GM21723 (cell line): Measurements from ENCODE around the gene BNIP5.

Source experiments
- ATAC-seq: cut with Tn5 transposase; IDR thresholded peaks from one replicate; pipeline ENCODE4 v1.9.1; 2021; ENCODE audit warnings: mild to moderate bottlenecking, moderate library complexity; ENCODE audit not compliant: unreplicated experiment

BNIP5 gene

DNA sequence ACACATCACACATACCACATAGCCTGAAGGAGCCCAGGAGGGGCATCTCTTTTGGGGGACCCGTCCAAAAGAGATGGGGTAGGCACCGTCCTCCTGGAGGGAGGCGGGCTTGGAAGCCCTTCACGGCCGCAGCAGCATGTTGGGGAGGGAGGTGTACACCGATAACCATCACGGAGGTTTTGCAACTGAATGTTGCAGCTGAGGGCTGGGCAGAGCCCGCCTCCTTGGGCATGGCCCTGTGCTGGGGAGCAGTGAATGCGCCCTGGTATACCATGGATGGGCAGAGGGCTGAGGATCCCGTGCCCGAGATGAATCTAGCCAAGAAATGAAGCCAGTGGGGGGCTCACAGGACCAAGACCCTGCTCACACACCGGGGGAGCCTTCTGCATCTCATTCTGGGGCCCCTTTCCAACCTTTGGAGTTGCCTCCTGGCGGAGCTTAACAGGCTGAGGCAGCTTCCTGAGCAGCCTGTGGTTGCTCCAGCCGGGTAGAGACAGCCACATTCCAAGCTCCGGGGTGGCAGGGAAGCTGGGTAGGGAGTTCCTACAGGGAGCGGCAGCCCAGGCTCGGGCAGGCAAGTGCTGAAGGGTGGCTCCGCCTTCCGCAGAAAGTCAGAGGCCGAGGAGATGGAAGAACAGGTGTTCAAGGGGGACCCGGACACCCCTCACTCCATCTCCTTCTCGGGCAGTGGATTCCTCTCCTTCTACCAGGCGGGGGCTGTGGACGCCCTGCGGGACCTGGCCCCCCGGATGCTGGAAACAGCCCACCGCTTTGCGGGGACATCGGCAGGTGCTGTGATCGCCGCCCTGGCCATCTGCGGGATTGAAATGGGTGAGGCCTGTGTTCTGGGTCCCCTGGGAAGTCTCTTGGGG, 66.6 kb downstream of the BNIP5 start, which contains the start of gene PNPLA1:
PNPLA1 (plus strand) TSS at position 227 of the 872 bp plus-strand sequence; CDS start at position 627, 400 bp downstream.
- no peak for ATAC-seq

DNA sequence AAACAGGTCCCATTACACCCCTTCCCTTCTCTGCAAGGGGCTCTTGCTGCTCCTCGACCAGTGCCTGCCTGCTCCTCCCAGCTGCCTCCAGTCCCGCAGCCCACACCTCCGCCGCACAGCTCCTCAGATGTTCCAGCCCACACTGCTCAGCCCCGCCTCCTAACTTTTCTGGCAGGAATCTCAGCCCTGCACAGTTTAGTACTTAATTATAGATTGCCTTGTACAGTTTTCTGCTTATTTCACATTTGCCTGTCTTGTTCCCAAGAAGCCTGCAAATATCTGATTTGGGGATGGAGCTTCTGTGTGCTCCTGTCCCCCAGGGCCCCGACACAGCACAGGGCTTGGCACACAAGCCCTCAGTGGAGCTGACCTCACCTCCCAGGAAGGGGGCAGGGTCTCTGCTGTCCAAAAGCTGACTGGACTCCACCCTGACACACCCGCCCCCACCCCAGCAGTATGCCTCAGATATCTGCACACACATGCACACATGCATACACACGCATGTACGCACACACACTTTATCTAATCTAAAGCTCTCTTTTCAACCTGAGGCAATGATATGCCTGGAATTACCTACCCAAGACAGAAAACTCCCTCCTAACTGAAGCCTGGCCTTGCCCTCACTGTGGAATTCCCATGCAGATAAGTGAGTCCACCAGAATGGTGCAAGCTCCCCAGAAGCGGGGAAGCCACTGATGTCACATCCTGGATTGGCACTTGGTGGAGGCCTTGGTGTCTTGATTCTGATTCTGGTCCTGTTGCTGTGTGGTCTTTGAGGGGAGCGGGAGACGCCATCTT, 68.0 kb downstream of the BNIP5 start:
- no peak for ATAC-seq

DNA sequence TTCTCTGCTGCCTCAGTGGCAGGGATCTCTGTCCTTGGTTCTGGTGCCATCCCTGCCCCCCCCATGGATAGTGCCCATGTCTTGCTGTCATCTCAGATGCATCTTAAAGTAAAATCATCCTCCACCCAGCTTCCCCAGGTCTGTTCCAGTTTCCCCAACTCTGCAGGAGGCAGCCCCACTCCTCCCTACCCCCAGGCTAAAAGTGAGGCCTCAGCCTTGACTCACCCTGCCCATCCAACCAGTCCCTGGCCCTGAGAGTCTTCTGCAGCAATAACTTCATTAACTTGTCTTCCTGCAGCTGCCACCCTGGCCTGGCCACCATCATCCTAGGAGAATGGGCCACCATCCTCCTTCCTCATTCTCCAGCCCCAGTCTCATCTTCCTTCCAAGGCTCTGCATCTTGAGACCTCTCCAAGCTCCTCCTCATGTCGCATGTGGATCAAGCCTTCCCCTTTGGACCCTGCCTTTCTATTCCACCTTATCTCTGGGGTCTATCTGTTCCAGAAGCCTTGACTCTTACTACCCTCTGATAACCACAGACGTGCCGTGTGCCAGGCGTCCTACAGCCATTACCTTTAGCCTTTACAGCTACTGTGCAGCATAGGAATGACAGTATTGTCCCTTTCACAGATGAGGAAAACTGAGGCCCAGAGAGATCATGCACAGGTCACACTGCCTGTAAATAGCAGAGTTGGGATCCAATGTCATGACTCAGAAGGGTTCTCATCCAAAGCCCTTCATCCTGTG, 68.8 kb downstream of the BNIP5 start:
- no peak for ATAC-seq

DNA sequence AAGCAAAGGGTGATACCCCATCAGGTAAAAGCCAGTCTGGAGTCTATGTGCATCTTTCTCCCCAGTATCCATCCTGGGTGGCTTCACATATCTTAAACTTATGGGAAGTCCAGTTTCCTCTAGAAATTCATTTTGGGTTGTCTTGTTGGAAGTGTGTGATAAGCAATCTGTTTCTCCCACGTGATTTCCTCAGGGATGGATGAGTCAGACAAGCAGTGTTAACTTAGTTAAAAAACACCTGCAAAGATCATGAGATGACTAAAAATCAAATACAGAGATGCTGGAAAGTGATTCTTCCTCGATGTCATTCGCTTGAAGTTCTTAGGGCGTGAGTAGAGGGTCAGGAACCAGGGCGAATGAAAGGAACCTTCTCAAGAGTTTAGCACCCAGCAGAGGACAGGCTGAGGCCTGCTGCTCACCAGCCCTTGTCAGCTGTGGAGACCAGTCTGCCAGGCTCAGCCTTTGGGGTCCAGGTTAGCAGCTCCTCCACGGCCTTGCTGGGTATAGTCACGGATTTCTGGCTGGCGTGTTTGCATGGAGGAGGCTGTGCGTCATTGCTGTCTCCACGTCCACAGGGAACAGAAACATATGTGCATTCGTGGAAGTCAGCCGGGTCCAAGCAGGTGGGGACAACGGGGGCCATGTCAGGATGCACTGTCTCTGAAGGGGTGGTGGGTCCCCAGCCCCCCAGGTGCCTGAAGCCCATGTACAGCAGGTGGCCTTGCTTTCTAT, 69.6 kb downstream of the BNIP5 start:
- no peak for ATAC-seq
